ENCODE measurements around the gene ABCC9.
"Not testable (repeated sequence)": the region's sequence is repeated elsewhere in the genome, so short reads cannot be mapped to it uniquely, and the experiment has no call there.

ABCC9 gene

DNA sequence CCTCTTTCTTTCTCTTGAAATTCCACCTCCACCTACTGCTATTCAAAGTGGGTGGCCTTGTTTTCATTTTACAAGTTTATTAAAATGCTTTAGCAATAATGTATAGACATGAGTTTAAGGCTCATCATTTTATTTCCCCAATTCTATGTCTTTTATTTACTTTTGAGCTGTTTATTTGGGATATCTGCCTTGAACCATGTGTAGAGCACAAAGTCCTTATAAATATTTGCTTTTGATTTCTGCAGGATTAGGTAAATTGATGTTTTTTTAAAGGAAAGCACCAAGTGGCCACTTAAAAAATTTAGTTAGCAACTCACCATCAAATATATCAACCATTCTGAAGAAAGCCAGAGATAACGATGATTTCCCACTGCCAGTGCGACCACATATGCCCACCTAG is 126.9 kb downstream of the ABCC9 start:
- no peak for DNase-seq

DNA sequence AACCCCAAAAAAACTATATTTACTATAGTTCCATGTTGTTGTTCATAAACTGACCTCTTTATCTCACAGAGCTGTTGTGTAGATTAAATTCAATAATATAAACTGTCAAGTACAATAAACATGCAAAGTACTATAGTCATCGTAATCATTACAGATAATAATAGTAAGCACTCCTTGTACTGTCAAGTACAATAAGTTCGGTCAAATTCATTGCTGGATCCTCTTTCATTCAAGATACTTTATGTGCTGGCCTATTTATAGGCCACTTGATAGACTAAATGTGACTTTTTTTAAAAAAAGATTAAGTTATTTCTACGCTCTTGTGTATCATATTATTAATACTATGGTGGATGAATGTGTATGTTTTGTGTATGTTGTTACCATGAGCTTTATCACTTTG is 127.5 kb downstream of the ABCC9 start:
- DNase-seq, result no peak

DNA sequence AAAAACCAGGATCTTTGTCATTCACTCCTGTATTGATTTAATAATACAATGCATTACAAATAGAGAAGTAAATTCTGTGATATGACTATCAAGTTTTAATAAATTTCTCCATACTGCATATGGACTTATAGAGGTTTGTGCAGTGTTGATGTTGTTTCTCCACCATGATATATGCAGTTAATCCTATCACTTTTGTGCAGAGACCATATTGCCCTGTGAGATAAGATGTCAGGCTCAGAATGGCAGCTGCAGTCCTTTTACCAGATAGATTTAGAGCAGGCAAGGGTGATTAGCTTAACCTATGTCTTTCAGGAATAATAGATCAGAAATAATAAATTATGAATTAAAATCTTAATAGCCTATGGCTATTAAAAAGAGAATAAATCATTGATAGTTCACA is 128.1 kb downstream of the ABCC9 start:
- DNase-seq, result no peak

DNA sequence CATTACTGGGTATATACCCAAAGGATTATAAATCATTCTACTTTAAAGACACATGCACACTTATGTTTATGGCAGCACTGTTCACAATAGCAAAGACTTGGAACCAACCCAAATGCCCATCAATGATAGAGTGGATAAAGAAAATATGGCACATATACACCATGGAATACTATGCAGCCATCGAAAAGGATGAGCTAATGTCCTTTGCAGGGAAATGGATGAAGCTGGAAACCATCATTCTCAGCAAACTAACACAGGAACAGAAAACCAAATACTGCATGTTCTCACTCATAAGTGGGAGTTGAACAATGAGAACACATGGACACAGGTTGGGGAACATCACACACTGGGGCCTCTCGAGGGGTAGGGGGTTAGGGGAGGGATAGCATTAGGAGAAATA is 128.9 kb downstream of the ABCC9 start:
- DNase-seq, result not testable (repeated sequence)

DNA sequence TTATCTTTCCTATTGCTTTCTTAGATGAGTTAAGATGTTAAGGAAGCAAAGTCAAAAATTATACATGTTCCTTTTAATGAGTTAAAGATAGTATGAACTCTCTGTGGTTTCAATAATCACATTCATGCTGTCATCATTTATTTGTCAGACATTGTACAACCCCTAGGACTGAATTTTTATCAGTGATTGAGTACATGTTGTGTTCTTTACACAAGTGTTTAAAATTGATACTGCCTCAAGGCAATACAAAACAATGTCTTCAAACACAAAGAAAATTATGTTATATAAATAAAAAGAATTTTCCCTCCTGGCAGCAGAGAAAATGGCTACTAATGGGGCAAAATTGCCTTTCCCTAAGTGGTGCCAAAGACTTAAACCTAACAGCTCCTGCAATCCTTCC is 132.1 kb downstream of the ABCC9 start:
- DNase-seq, result no peak

DNA sequence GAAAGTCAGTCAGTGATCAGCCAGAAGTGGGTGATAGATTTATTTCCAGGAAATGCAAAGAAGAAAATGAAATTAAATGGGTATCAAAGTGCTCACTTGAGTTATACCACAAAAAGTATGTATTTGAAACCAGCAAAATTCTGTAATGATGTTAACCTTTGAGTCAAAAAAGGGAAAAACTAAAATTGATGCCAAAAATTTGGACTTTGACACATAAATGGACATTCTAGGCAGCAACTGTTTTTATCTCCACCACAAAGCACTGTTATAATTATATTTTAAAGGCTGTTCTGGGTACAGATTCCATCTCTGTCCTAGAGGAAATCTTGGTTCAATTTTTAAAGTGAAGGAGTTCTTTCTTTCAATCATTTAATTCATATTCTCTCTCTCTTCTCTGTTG is 135.0 kb downstream of the ABCC9 start:
- DNase-seq, result no peak

DNA sequence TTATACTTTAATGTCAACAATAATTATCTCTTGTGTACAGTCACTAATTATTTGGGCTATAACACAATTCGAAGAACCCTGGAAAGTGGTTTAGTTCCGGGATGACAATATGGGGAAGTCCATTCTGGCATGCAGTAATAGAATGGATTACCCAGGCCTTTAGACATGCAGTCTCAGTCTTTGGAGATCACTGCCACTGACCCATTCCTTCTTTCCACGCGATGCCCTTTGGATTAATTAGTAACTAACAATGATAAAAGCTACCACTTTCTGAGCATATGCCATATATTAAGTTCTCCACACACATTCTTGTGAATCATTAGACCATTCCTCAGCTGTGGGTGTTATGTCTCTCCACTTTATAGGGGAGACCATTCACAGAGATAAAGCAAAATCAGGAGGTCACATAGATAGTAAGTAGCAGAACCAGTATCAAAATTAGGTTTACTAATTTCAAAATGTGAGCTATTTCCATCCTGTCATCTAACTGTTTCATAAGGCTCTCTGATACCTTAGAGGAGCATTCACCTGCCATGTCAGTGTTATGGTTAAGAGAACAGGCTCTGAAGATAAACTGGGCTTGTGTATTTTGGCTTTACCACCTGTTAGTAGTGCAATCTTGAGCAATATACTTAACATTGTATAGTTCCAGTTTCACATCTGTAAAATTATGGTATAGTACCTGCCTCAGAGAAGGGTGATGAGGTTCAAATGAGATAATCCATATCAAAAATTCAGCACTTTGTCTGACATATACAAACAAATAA is 139.5 kb downstream of the ABCC9 start:
- DNase-seq, result no peak

DNA sequence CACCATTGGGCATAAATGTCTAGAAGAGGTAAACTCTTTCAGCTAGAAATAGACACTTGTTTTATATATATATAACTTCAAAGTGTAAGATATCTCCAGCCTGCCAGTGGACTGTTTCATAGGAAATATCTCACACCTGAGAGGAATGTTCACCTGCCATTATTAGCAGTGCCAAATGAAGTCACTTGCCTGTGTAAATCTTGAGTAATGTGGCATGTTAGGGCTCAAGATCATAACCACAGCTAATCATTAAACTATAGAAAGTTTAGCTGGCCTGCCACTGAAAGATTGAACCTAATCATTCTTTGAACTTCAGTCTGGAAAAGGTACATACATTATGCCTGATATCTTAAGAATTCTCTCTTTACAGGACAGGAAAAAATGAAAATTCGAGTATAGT is 141.2 kb downstream of the ABCC9 start:
- no peak for DNase-seq

DNA sequence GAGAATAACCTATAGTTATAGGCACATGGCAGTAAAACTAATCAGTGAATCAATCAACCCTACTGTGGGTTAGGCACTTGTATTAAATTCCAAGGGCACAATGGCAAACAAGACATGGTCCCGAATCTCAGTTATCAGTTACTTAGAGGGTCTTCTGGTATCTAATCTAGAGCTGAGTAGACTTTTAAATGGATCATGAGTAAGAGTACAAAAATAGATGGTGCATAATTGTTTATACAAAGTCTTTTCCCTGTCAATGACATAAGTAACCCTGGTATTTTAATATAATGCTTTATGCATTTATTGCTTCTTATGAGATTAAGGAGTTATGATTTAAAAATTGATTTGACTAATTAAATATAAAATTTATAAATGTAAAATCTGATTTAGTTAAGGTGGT is 143.7 kb downstream of the ABCC9 start:
- DNase-seq, result no peak

DNA sequence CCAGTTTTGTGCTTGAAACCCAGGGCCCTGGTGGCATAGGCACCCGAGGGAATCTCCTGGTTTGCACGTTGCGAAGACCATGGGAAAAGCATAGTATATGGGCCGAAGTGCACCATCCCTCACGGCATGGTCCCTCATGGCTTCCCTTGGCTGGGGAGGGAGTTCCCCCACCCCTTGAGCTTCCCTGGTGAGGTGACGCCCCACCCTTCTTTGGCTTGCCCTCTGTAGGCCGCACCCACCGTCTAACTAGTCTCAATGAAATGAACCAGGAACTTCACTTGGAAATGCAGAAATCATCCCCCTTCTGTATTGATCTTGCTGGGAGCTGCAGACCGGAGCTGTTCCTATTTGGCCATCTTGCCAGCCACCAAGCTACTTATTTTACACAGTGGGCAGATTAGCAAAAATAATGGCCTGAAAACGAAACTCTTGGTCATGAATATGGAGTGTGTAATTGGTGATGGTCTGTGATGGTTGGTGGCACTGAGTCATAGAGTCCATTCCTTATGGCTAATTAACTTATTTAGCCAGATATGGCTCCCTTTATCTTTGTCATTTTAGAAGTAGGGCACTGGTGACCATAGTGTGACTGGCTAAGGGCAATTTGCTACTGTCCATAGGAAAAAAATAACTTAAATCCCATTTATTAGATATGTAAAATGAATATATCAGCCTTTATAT is 145.4 kb downstream of the ABCC9 start:
- no peak for DNase-seq

DNA sequence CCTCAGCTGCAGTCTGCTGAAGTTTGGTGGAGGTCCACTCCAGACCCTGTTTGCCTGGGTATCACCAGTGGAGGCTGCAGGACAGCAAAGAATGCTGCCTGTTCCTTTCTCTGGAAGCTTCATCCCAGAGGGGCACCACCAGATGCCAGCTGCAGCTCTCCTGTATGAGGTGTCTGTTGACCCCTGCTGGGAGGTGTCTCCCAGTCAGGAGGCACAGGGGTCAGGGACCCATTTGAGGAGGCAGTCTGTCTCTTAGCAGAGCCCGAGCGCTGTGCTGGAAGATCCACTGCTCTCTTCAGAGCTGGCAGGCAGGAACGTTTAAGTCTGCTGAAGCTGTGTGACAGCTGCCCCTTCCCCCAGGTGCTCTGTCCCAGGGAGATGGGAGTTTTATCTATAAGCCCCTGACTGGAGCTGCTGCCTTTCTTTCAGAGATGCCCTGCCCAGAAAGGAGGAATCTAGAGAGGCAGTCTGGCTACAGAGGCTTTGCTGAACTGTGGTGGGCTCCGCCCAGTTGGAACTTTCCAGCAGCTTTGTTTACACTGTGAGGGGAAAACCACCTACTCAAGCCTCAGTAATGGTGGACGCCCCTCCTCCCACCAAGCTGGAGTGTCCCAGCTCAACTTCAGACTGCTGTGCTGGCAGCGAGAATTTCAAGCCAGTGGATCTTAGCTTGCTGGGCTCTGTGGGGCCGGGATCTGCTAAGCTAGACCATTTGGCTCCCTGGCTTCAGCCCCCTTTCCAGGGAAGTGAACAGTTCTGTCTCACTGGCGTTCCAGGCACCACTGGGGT is 146.2 kb downstream of the ABCC9 start:
- DNase-seq, result not testable (repeated sequence)

DNA sequence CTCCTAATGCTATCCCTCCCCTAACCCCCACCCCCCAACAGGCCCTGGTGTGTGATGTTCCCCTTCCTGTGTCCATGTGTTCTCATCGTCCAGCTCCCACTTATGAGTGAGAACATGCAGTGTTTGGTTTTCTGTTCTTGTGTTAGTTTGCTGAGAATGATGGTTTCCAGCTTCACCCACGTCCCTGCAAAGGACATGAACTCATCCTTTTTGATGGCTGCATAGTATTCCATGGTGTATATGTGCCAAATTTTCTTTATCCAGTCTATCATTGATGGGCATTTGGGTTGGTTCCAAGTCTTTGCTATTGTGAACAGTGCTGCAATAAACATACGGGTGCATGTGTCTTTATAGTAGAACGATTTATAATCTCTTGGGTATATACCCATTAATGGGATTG is 151.5 kb downstream of the ABCC9 start:
- DNase-seq, result not testable (repeated sequence)

DNA sequence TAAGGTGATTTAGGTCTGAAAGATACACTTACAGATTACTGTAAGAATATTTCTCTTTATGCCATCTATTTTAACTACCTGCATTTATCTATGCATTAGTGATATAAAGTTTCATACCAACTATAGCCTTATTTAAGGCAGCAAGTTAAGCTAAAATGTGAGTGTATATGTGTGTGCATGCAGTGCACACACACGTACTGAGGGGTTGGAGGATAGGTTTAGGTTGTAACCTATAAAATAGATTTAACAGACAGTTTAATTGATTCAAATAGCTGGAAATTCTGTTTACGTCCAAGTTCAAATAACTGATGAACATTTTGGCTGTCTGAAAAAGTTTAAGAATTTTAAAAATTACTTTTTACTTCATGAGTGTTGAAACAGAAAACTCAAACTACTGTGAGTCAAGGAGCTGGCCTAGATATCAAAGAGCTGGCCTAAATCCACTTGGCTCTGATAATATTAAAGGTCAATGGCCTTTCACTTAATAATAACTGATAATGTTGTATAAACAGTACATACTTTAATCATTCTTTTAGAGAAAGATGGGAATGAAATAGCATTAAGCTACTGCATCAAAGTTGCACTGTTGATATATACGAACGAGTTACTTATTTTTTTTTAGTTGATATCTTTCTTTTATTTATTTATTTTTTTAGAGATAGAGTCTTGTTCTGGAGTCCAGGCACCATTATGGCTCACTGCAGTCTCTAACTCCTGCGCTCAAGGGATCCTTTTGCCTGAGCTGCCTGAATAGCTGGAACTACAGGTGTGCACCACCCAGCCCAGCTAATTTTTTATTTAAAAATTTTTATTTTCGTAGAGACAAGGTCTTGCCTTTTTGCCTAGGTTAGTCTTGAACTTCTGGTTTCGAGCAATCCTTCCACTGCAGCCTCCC is 152.9 kb downstream of the ABCC9 start:
- DNase-seq, result no peak

DNA sequence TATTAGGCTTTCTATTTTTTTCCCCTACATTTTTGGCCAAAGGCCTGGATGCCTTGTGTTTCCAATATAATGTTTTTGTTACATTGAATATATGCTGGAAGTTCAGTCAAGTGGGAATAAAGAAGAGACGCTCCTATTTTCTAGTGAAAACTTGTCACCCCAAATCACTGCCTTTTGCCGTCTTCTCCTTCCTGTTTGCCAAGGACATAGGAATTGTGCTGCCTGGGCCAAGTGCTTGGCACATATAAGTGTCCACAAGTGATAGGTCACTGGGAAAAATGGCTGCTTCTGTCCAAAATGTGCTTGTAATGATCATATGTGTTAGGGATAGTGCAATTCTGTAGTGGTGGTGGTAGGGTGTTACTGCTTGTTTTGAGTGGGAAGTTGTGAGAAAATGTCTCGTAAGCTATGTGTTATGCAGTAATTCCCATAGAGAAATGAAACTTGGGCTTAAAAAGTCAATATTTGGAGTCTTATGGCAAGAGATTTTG is 155.1 kb downstream of the ABCC9 start:
- no peak for DNase-seq

DNA sequence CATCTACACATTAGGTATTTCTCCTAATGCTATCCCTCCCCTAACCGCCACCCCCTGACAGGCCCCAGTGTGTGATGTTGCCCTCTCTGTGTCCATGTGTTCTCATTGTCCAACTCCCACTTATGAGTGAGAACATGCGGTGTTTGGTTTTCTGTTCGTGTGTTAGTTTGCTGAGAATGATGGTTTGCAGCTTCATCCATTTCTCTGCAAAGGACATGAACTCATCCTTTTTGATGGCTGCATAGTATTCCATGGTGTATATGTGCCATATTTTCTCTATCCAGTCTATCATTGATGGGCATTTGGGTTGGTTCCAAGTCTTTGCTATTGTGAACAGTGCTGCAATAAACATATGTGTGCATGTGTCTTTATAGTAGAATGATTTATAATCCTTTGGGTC is 158.5 kb downstream of the ABCC9 start:
- DNase-seq, result not testable (repeated sequence)

DNA sequence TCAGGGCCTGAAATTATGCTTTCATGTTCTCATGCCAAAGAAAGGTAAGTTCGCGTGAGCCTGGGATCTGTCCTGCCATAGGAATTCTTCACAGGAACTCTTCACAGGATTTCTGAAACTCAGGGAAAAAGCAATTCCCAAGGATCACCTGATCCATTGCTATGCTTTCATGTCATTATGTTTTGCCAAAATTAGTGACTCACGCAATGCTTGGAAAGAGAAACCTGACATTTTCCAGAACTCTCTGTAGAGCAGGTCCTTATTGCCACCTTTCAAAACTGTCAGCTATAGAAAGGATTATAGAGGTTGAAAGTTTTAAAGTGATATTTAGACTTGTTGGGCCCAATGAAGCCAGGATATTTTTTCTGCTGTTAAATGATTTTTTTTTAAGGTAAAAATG is 160.4 kb downstream of the ABCC9 start:
- DNase-seq, result no peak

DNA sequence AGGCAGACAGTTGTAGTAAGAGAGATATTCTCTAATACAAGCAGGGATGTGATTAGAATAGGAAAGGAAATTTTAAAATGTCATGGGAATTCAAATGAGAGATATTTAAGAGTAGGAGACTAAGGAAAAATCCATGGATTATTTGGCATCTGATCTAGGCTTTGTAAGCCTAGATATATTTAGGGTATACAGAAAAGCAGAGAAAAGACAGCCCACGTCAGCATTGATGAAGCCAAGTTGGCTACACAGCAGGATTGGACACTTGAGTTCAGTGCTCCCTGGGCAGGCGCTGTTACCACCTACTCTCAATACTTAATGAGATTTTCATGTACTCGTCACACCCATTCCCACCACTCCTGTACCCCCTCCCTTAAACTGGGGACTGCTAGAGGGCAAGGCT is 165.1 kb downstream of the ABCC9 start:
- no peak for DNase-seq

DNA sequence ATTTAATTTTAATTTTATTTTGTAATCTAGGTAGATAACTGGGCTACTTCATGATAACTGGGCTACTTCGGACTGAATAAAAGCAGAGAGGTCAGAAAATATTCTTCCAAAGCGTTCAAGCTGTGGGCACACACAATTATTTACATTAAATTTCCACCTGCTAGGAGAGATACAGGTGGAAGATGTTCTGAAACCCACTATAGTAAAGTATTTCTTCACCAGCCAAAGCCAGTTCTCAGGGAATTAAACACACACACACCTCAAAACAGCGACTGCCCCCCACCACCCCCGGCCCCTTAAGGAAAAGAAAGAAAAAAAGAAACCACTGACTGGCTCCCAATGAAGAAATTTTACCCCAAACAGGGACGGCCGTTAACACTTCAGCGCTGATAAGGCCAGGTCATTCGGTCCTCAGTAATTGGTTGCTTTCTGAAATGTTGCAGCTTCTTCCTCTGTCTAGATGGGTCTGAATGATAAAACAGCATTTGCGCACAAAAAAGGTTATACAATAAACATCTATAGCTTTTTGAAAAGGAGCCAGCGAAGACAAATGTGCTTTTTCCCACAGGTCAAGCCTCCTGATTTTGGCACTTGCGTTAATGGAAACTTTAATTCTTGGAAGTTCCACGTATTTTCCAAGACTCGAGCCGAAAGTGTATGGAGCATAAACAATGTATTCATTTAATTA is 165.9 kb downstream of the ABCC9 start:
- DNase-seq, result no peak

DNA sequence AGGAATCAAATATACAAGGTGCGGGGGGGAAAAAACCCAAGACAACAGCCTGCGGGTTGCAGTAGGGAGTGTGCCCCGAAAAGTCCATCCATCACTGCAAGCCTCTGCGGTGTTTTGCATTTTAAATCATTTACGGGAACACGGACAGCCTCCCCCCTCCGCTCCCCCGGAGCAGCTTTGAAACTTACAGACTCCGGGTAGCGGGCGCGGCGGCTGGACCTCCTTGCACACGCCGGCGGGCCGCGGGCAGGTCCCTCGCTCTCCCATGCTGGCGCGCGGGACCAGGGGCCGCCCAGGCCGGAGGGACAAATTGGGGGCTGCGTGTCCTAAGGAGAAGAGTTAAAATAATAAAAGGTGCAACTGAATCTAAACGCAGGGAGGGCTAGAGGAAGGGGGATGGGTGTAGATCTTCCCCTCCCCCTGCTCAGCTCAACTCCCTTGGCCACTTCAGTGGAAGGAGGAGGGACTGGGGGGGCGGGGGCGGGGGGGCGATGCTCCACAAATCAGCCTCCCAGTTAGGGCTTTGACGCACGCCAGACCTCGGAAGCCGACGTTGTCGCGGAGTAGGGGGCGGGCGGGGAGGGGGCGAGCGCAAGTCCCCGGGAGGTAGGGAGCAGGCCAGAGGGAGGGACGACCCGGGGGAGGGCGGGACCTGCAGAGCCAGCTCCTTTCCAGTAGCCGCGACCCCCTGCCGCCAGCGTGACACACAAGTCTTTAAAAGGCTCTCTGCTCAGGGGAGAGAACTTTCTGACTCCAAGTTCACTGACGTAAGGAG is 166.7 kb downstream of the ABCC9 start, which contains the start of gene KCNJ8:
KCNJ8 (minus strand) TSS at position 349 of the 775 bp plus-strand sequence. CDS start 1,090 bp downstream, outside the sequence.
- peak in 1 of 2 experiments; percentile 7 for DNase-seq

DNA sequence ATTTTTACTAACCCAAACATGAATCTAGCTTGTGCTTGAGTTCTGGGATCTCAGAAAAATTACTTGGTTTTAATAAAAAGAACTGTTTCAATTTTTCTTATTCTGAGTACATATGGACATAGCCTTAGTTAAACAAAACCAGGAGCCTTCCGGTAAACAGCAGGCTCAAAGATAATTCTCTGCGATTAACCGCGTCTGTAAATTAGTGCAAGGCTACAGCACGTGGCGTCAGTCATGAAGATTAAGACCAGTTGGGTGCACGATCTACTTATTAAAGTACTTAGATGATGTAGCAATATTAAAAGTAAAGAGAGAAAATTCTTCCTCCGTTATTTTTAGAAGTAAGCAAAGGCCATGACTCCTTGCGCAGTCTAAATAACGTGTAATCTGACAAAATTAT is 167.4 kb downstream of the ABCC9 start:
- no peak for DNase-seq

DNA sequence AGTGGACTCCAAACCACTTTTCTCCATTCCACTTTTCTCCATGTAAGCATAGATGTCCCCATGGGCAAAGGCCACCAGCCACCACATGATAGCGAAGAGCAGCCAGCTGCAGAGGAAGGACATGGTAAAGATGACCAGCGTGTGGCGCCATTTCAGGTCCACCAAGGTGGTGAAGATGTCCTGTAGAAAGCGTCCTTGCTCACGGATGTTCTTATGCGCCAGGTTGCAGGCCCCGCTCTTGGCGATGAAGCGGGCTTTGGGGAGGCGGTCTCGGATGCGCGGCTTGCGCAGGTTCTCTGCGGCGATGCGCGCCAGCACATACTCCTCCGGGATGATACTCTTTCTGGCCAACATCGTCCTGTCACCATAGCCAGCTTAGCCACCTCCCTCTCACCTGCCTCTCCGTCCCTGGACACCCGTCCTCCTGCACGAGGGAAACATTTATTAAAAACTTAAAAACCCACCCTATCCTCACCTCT is 167.9 kb downstream of the ABCC9 start:
- DNase-seq, result peak; percentile 9 to 21

Data from activated CD4-positive, alpha-beta T cell treated with anti-CD3 and anti-CD28 coated beads, Interleukin-2, amount 50 U/mL, for 48 hours (primary cell).